GM23338 (cell line): ENCODE data around the gene MYO1C. TPM values are rescaled to one million over a fixed set of nuclear protein-coding genes. Genes with fewer than 3 reads are reported as not detected.

Source experiments
- ATAC-seq: fragments of 200-7000 bp; cut with Tn5 transposase; 3 replicates; pipeline ENCODE4 v1.9.1; 2020
- DNase-seq: peaks from one replicate; pipeline ENCODE4 v3.0.0-alpha.2; 2015; ENCODE audit warnings: low spot score
- H2AFZ ChIP-seq: fragments of 200-600 bp; sonication (generic); 2 replicates; pipeline ENCODE4 v1.8.0; 2016; ENCODE audit warnings: antibody characterized with exemption, mild to moderate bottlenecking, moderate library complexity
- H3F3A ChIP-seq: fragments of 200-600 bp; sonication (generic); replicated peaks from 2 replicates; pipeline ENCODE4 v1.8.0; 2017; ENCODE audit warnings: antibody characterized with exemption, mixed run types, low read depth
- H3K27ac ChIP-seq: fragments of 200-600 bp; sonication (generic); 2 replicates; pipeline ENCODE4 v1.6.1; 2016; ENCODE audit warnings: low read depth
- H3K27me3 ChIP-seq: fragments of 200-600 bp; sonication (generic); 2 replicates; pipeline ENCODE4 v1.8.0; 2016; ENCODE audit warnings: mild to moderate bottlenecking, mixed run types, moderate library complexity; ENCODE audit not compliant: insufficient read depth
- H3K36me3 ChIP-seq: fragments of 200-600 bp; sonication (generic); 2 replicates; pipeline ENCODE4 v1.8.0; 2016; ENCODE audit warnings: mild to moderate bottlenecking; ENCODE audit not compliant: insufficient read depth
- H3K4me1 ChIP-seq: fragments of 200-600 bp; sonication (generic); 2 replicates; pipeline ENCODE4 v1.8.0; 2016; ENCODE audit warnings: mild to moderate bottlenecking, moderate library complexity; ENCODE audit not compliant: insufficient read depth
- H3K4me2 ChIP-seq: fragments of 200-600 bp; sonication (generic); 2 replicates; pipeline ENCODE4 v1.7.1; 2017; ENCODE audit warnings: mixed run types
- H3K4me3 ChIP-seq: fragments of 200-600 bp; sonication (generic); 2 replicates; pipeline ENCODE4 v1.6.1; 2016; ENCODE audit warnings: mixed run types
- H3K79me2 ChIP-seq: fragments of 200-600 bp; sonication (generic); replicated peaks from 2 replicates; pipeline ENCODE4 v1.8.0; 2017; ENCODE audit warnings: mild to moderate bottlenecking; ENCODE audit not compliant: insufficient read depth
- H3K9me2 ChIP-seq: fragments of 200-600 bp; sonication (generic); 2 replicates; pipeline ENCODE4 v1.8.0; 2017; ENCODE audit not compliant: insufficient read depth
- H4K20me1 ChIP-seq: fragments of 200-600 bp; sonication (generic); replicated peaks from 2 replicates; pipeline ENCODE4 v1.8.0; 2017; ENCODE audit warnings: mild to moderate bottlenecking; ENCODE audit not compliant: insufficient read depth
- H3K27ac Mint-ChIP-seq: 2 replicates; pipeline ENCODE4 v1.8.0; 2020; ENCODE audit warnings: inconsistent platforms, mild to moderate bottlenecking, moderate library complexity, mixed read lengths
- H3K27me3 Mint-ChIP-seq: 3 replicates; pipeline ENCODE4 v1.8.0; 2022; ENCODE audit warnings: low read depth, mild to moderate bottlenecking, moderate library complexity, mixed read lengths, inconsistent platforms; ENCODE audit not compliant: insufficient read depth, poor library complexity
- H3K36me3 Mint-ChIP-seq: 3 replicates; pipeline ENCODE4 v1.8.0; 2021; ENCODE audit warnings: low read depth, mild to moderate bottlenecking, inconsistent platforms, moderate library complexity, mixed read lengths
- H3K4me1 Mint-ChIP-seq: 3 replicates; pipeline ENCODE4 v1.8.0; 2020; ENCODE audit warnings: mild to moderate bottlenecking, inconsistent platforms, mixed read lengths
- H3K4me3 Mint-ChIP-seq: 3 replicates; pipeline ENCODE4 v1.8.0; 2021; ENCODE audit warnings: moderate library complexity, mild to moderate bottlenecking, inconsistent platforms, mixed read lengths
- H3K9me3 Mint-ChIP-seq: 3 replicates; pipeline ENCODE4 v1.8.0; 2020; ENCODE audit warnings: moderate library complexity, mild to moderate bottlenecking, inconsistent platforms, mixed read lengths
- EZH2phosphoT487 ChIP-seq: fragments of 200-600 bp; sonication (generic); IDR thresholded peaks from one replicate; pipeline ENCODE4 v1.8.1; 2018; ENCODE audit warnings: antibody characterized with exemption; ENCODE audit not compliant: unreplicated experiment
- JUNB ChIP-seq: IDR thresholded peaks from one replicate; pipeline ENCODE4 v1.6.1; 2016; ENCODE audit warnings: antibody characterized with exemption; ENCODE audit not compliant: unreplicated experiment
- STAT1 ChIP-seq: IDR thresholded peaks from one replicate; pipeline ENCODE4 v1.6.1; 2016; ENCODE audit warnings: antibody characterized with exemption; ENCODE audit not compliant: unreplicated experiment
- polyA plus RNA-seq: library from polyadenylated mRNA; unstranded; fragments of >200 nt; fragmentation: Nextera tagmentation; extraction: Ambion mirVana; gene quantifications from 2 replicates; pipeline ENCODE4 v1.2.1, GENCODE V29; 2016
- total RNA-seq: library from RNA; depleted of rRNA; stranded (reverse); fragments of >200 nt; shearing (Covaris generic); gene quantifications from 2 replicates; pipeline ENCODE4 v1.2.3, GENCODE V29; 2014
- TF ChIP-seq, protein P1 (sequence below): IDR thresholded peaks from 2 replicates; pipeline ENCODE4 v1.6.1; 2016; ENCODE audit warnings: antibody characterized with exemption
- TF ChIP-seq, protein P2 (sequence below), 2 experiments: fragments of 200-600 bp in 1 of 2; sonication (generic) in 1 of 2; conservative IDR thresholded peaks; 2 replicates each; pipeline versions ENCODE4 v1.5.1 to v1.6.1; 2016 to 2017; ENCODE audit warnings: antibody characterized with exemption in 2 of 2, low read depth in 2 of 2, mild to moderate bottlenecking in 2 of 2, moderate library complexity in 1 of 2
- TF ChIP-seq, protein P3 (sequence below): IDR thresholded peaks from one replicate; pipeline ENCODE4 v1.6.1; 2018; ENCODE audit warnings: antibody characterized with exemption; ENCODE audit not compliant: unreplicated experiment
- TF ChIP-seq, protein P4 (sequence below): fragments of 250-450 bp; sonication (Bioruptor Pico); IDR thresholded peaks from 2 replicates; pipeline ENCODE4 v1.5.0; 2020; ENCODE audit warnings: mild to moderate bottlenecking, moderate library complexity

The MYO1C gene
- total and polyA plus RNA-seq, 2 experiments from 2014 or later, result 13.9 to 35.2 TPM

DNA sequence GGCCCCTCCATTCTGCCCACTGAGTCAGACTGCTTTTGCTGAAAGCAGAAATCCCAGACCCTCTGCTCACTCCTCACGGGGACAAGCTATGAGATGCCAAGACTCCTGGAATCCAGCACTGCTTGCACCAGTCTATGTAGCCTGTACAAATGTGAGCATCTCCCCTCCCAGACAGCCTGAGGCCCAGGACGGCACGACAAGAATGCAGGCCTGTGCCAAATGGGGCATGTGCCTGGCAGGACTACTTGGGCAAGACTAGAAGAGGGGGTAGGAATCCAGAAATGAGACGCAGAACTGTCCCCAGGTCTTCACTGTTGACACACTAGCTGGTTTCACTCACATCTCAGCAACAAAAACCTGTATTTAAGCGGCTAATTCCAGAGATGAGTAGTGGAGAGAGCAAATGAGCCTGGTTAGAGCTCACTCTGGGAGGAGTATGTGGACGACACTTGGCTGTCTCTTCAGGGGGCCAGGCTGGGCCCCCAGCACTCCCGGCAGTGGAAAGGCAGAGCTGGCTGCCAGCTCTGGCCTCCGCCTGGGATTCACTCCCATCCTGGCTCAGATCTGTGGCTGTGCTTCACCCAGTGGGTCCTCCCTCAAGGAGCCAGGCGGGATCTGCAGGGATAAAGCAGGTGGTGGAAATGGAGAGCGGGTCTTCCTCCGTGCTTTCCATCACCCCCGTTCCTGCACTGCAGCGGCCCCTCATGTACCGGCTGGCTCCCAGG, 2.9 kb upstream of the MYO1C start:
- no peaks in the 10 kb centered on the region for H3K36me3 Mint-ChIP-seq
- H3K4me2 ChIP-seq, result no peak overlapping the region
- DNase-seq (no peak), ATAC-seq (no peak)
- H3F3A ChIP-seq, result 0 out of 2 replicates have a peak, but pooled peaks cover 12% of the 10 kb centered on the region
- H4K20me1 ChIP-seq, result no peaks in the 10 kb centered on the region
- no peak overlapping the region for H3K27ac Mint-ChIP-seq
- no peaks in the 10 kb centered on the region for H3K9me2 ChIP-seq
- no peak overlapping the region for H3K4me3 Mint-ChIP-seq
- TF ChIP-seq JUNB (no peak), STAT1 (no peak), EZH2phosphoT487 (no peak)
- TF ChIP-seq, protein P1, sequence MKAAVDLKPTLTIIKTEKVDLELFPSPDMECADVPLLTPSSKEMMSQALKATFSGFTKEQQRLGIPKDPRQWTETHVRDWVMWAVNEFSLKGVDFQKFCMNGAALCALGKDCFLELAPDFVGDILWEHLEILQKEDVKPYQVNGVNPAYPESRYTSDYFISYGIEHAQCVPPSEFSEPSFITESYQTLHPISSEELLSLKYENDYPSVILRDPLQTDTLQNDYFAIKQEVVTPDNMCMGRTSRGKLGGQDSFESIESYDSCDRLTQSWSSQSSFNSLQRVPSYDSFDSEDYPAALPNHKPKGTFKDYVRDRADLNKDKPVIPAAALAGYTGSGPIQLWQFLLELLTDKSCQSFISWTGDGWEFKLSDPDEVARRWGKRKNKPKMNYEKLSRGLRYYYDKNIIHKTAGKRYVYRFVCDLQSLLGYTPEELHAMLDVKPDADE, result no peak
- TF ChIP-seq, protein P2, sequence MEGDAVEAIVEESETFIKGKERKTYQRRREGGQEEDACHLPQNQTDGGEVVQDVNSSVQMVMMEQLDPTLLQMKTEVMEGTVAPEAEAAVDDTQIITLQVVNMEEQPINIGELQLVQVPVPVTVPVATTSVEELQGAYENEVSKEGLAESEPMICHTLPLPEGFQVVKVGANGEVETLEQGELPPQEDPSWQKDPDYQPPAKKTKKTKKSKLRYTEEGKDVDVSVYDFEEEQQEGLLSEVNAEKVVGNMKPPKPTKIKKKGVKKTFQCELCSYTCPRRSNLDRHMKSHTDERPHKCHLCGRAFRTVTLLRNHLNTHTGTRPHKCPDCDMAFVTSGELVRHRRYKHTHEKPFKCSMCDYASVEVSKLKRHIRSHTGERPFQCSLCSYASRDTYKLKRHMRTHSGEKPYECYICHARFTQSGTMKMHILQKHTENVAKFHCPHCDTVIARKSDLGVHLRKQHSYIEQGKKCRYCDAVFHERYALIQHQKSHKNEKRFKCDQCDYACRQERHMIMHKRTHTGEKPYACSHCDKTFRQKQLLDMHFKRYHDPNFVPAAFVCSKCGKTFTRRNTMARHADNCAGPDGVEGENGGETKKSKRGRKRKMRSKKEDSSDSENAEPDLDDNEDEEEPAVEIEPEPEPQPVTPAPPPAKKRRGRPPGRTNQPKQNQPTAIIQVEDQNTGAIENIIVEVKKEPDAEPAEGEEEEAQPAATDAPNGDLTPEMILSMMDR (conservative IDR thresholded peaks at IDR 0.05; ENCODE audit: low read depth in 2 of 2), result no peak
- TF ChIP-seq, protein P3, sequence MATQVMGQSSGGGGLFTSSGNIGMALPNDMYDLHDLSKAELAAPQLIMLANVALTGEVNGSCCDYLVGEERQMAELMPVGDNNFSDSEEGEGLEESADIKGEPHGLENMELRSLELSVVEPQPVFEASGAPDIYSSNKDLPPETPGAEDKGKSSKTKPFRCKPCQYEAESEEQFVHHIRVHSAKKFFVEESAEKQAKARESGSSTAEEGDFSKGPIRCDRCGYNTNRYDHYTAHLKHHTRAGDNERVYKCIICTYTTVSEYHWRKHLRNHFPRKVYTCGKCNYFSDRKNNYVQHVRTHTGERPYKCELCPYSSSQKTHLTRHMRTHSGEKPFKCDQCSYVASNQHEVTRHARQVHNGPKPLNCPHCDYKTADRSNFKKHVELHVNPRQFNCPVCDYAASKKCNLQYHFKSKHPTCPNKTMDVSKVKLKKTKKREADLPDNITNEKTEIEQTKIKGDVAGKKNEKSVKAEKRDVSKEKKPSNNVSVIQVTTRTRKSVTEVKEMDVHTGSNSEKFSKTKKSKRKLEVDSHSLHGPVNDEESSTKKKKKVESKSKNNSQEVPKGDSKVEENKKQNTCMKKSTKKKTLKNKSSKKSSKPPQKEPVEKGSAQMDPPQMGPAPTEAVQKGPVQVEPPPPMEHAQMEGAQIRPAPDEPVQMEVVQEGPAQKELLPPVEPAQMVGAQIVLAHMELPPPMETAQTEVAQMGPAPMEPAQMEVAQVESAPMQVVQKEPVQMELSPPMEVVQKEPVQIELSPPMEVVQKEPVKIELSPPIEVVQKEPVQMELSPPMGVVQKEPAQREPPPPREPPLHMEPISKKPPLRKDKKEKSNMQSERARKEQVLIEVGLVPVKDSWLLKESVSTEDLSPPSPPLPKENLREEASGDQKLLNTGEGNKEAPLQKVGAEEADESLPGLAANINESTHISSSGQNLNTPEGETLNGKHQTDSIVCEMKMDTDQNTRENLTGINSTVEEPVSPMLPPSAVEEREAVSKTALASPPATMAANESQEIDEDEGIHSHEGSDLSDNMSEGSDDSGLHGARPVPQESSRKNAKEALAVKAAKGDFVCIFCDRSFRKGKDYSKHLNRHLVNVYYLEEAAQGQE, result no peak
- H3K9me3 Mint-ChIP-seq, result no peaks in the 10 kb centered on the region; the same call in 2 of the 3 replicates
- H3K4me3 ChIP-seq, result no peak overlapping the region
- no peak overlapping the region for H2AFZ ChIP-seq
- peaks cover 16% of the 10 kb centered on the region for H3K4me1 Mint-ChIP-seq
- no peaks in the 10 kb centered on the region for H3K36me3 ChIP-seq
- H3K79me2 ChIP-seq, result no peaks in the 10 kb centered on the region
- H3K27ac ChIP-seq, result no peak overlapping the region
- peaks cover 12% of the 10 kb centered on the region for H3K27me3 Mint-ChIP-seq
- H3K27me3 ChIP-seq, result peaks cover 8% of the 10 kb centered on the region
- peaks cover under 1% of the 10 kb centered on the region; the same call in 1 of the 2 replicates for H3K4me1 ChIP-seq

DNA sequence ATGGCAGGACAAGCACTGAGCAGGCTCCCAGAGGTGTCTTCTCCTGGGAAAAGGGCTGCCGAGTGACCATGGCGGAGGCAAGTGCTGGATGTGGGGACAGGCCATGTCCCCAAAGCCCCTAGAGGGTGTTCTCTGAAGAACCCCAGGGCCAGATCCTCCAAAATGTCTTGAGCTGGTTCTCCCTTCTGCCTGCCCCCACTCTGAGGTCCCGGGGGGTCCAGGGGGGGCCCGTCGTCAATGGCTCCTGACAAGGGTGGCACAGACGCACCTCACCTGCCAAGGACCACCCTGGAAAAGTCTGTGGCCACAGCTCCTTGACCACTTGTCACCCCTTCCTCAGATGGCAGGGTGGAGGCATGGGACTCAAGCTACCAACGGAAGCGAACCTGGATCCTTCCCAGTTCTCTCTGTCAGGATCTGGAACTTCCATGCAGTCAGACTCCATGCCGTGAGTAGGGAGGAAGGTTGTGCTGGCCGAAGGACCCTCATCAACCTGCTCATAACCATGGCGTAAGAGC, 2.3 kb upstream of the MYO1C start:
- Mint-ChIP-seq H3K4me1 (peaks cover 18% of the 10 kb centered on the region), H3K36me3 (no peaks in the 10 kb centered on the region), H3K27me3 (peaks cover 13% of the 10 kb centered on the region), H3K4me3 (no peak overlapping the region), H3K27ac (no peak overlapping the region), H3K9me3 (no peaks in the 10 kb centered on the region; the same call in 2 of the 3 replicates)
- no peak for ATAC-seq
- Histone ChIP-seq H4K20me1 (no peaks in the 10 kb centered on the region), H3K9me2 (no peaks in the 10 kb centered on the region), H3K27me3 (peaks cover 9% of the 10 kb centered on the region), H3K79me2 (no peaks in the 10 kb centered on the region; the same call in 1 of the 2 replicates), H3K4me1 (peaks cover 6% of the 10 kb centered on the region; the same call in 1 of the 2 replicates), H3F3A (0 out of 2 replicates have a peak, but pooled peaks cover 12% of the 10 kb centered on the region), H2AFZ (no peak overlapping the region), H3K27ac (no peak overlapping the region), H3K4me2 (no peak overlapping the region), H3K4me3 (no peak overlapping the region), H3K36me3 (no peaks in the 10 kb centered on the region)
- no peak for DNase-seq
- TF ChIP-seq, protein P4, sequence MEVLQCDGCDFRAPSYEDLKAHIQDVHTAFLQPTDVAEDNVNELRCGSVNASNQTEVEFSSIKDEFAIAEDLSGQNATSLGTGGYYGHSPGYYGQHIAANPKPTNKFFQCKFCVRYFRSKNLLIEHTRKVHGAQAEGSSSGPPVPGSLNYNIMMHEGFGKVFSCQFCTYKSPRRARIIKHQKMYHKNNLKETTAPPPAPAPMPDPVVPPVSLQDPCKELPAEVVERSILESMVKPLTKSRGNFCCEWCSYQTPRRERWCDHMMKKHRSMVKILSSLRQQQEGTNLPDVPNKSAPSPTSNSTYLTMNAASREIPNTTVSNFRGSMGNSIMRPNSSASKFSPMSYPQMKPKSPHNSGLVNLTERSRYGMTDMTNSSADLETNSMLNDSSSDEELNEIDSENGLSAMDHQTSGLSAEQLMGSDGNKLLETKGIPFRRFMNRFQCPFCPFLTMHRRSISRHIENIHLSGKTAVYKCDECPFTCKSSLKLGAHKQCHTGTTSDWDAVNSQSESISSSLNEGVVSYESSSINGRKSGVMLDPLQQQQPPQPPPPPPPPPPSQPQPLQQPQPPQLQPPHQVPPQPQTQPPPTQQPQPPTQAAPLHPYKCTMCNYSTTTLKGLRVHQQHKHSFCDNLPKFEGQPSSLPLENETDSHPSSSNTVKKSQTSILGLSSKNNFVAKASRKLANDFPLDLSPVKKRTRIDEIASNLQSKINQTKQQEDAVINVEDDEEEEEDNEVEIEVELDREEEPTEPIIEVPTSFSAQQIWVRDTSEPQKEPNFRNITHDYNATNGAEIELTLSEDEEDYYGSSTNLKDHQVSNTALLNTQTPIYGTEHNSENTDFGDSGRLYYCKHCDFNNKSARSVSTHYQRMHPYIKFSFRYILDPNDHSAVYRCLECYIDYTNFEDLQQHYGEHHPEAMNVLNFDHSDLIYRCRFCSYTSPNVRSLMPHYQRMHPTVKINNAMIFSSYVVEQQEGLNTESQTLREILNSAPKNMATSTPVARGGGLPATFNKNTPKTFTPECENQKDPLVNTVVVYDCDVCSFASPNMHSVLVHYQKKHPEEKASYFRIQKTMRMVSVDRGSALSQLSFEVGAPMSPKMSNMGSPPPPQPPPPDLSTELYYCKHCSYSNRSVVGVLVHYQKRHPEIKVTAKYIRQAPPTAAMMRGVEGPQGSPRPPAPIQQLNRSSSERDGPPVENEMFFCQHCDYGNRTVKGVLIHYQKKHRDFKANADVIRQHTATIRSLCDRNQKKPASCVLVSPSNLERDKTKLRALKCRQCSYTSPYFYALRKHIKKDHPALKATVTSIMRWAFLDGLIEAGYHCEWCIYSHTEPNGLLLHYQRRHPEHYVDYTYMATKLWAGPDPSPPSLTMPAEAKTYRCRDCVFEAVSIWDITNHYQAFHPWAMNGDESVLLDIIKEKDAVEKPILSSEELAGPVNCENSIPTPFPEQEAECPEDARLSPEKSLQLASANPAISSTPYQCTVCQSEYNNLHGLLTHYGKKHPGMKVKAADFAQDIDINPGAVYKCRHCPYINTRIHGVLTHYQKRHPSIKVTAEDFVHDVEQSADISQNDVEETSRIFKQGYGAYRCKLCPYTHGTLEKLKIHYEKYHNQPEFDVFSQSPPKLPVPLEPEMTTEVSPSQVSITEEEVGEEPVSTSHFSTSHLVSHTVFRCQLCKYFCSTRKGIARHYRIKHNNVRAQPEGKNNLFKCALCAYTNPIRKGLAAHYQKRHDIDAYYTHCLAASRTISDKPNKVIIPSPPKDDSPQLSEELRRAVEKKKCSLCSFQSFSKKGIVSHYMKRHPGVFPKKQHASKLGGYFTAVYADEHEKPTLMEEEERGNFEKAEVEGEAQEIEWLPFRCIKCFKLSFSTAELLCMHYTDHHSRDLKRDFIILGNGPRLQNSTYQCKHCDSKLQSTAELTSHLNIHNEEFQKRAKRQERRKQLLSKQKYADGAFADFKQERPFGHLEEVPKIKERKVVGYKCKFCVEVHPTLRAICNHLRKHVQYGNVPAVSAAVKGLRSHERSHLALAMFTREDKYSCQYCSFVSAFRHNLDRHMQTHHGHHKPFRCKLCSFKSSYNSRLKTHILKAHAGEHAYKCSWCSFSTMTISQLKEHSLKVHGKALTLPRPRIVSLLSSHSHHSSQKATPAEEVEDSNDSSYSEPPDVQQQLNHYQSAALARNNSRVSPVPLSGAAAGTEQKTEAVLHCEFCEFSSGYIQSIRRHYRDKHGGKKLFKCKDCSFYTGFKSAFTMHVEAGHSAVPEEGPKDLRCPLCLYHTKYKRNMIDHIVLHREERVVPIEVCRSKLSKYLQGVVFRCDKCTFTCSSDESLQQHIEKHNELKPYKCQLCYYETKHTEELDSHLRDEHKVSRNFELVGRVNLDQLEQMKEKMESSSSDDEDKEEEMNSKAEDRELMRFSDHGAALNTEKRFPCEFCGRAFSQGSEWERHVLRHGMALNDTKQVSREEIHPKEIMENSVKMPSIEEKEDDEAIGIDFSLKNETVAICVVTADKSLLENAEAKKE, result no peak
